Measurements from ENCODE around the gene ELAPOR1.

DNA sequence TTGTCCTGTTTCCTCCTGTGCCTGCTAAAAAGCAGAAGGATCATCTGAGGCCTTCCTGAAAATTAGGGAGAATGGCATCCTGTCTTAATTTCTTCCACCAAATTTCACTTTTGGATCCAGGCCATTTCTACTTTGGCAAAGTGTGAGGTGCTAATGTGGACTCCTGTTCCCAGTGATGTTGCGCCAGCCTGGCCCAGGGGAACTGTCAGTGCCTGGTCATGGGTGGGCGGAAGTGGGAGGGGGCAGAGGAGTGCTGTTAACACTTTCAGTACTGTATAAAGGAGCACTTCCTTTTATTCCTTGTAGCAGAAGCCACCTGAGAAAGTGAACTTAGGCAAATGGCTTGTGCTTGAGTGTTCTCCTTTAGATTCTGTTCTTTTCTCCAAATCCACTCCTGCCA, 19.9 kb downstream of the ELAPOR1 start:
- TF ChIP-seq POLR2A (IDR thresholded peaks at IDR 0.05) = no peak
- TF ChIP-seq CTCF (IDR thresholded peaks at IDR 0.05) = no peak
